Mesendoderm (in vitro differentiated cells): Measurements from ENCODE around the gene RAB3GAP2.
"Not testable (repeated sequence)": the region's sequence is repeated elsewhere in the genome, so short reads cannot be mapped to it uniquely, and the experiment has no call there.

Experiments
- DNase-seq: peaks from one replicate; pipeline ENCODE4 v3.0.0; 2013
- H2AK5ac ChIP-seq: 2 replicates; pipeline ENCODE4 v1.6.1; 2013; ENCODE audit warnings: low read length, inconsistent platforms
- H2BK120ac ChIP-seq: 2 replicates; pipeline ENCODE4 v1.6.1; 2013; ENCODE audit warnings: low read depth, mild to moderate bottlenecking, low read length, moderate library complexity, mixed read lengths
- H2BK15ac ChIP-seq: replicated peaks from 2 replicates; pipeline ENCODE4 v1.6.1; 2013; ENCODE audit warnings: low read depth, mild to moderate bottlenecking, moderate library complexity
- H2BK5ac ChIP-seq: 2 replicates; pipeline ENCODE4 v1.6.1; 2013; ENCODE audit warnings: low read length, inconsistent platforms
- H3K18ac ChIP-seq: 2 replicates; pipeline ENCODE4 v1.6.1; 2013; ENCODE audit warnings: mild to moderate bottlenecking, low read length, mixed read lengths
- H3K23ac ChIP-seq: one replicate; pipeline ENCODE4 v1.6.1; 2013; ENCODE audit warnings: low read length
- H3K27ac ChIP-seq: 2 replicates; pipeline ENCODE4 v1.5.1; 2013; ENCODE audit warnings: low read depth, mild to moderate bottlenecking, inconsistent platforms, low read length, moderate library complexity
- H3K27me3 ChIP-seq: 2 replicates; pipeline ENCODE4 v1.6.1; 2013; ENCODE audit warnings: low read length, control low read depth, mild to moderate bottlenecking, inconsistent platforms; ENCODE audit not compliant: insufficient read depth, poor library complexity
- H3K36me3 ChIP-seq: 2 replicates; pipeline ENCODE4 v1.6.1; 2013; ENCODE audit warnings: low read length, inconsistent platforms; ENCODE audit not compliant: control insufficient read depth, insufficient read depth
- H3K4ac ChIP-seq: one replicate; pipeline ENCODE4 v1.6.1; 2013; ENCODE audit warnings: low read depth, mild to moderate bottlenecking, low read length, moderate library complexity
- H3K4me1 ChIP-seq: 2 replicates; pipeline ENCODE4 v1.6.1; 2013; ENCODE audit warnings: low read depth, low read length, inconsistent platforms; ENCODE audit not compliant: control insufficient read depth
- H3K4me2 ChIP-seq: 2 replicates; pipeline ENCODE4 v1.6.1; 2013; ENCODE audit warnings: low read length
- H3K4me3 ChIP-seq: 2 replicates; pipeline ENCODE4 v1.5.1; 2013; ENCODE audit warnings: mild to moderate bottlenecking, low read length
- H3K56ac ChIP-seq: one replicate; pipeline ENCODE4 v1.6.1; 2013; ENCODE audit warnings: low read length
- H3K79me1 ChIP-seq: 2 replicates; pipeline ENCODE4 v1.6.1; 2013; ENCODE audit warnings: low read length, inconsistent platforms
- H3K79me2 ChIP-seq: 2 replicates; pipeline ENCODE4 v1.6.1; 2013; ENCODE audit warnings: mild to moderate bottlenecking, low read length; ENCODE audit not compliant: control insufficient read depth, insufficient read depth
- H3K9ac ChIP-seq: 2 replicates; pipeline ENCODE4 v1.6.1; 2013; ENCODE audit warnings: low read length, inconsistent platforms
- H4K5ac ChIP-seq: one replicate; pipeline ENCODE4 v1.6.1; 2013; ENCODE audit warnings: low read length
- H4K8ac ChIP-seq: one replicate; pipeline ENCODE4 v1.6.1; 2013; ENCODE audit warnings: low read depth, mild to moderate bottlenecking, control low read depth, low read length, moderate library complexity
- WGBS: extraction: QIAGEN DNeasy Blood & Tissue Kit; methylation state at CpG from one replicate; pipeline ENCODE4 v1.1.7; 2013; ENCODE audit warnings: low lambda C conversion rate, missing lambda C conversion rate; ENCODE audit not compliant: insufficient coverage; ENCODE audit errors: extremely low coverage; 5-methylcytosine and 5-hydroxymethylcytosine counted together

The RAB3GAP2 gene

GRCh38 chr1:220219865-220220698, 52.2 kb downstream of the RAB3GAP2 start:
- H3K4ac ChIP-seq, result no peak overlapping the region
- H4K8ac ChIP-seq, result no peak overlapping the region
- H2BK5ac ChIP-seq, result no peak overlapping the region
- no peak for DNase-seq
- H3K56ac ChIP-seq, result no peak overlapping the region
- WGBS, result no CpG with 5 or more reads among the region's 15 CpGs
- H3K27me3 ChIP-seq, result no peaks in the 10 kb centered on the region
- no peak overlapping the region for H3K18ac ChIP-seq
- no peak overlapping the region for H3K27ac ChIP-seq
- H3K36me3 ChIP-seq, result no peaks in the 10 kb centered on the region
- H2AK5ac ChIP-seq, result no peak overlapping the region
- no peak overlapping the region for H3K4me2 ChIP-seq
- H3K4me1 ChIP-seq, result no peaks in the 10 kb centered on the region
- H2BK120ac ChIP-seq, result no peak overlapping the region
- H2BK15ac ChIP-seq, result no peak overlapping the region
- no peaks in the 10 kb centered on the region for H3K79me1 ChIP-seq
- no peak overlapping the region for H3K4me3 ChIP-seq
- peaks cover 4% of the 10 kb centered on the region for H3K79me2 ChIP-seq
- no peak overlapping the region for H3K23ac ChIP-seq
- H3K9ac ChIP-seq, result no peak overlapping the region
- no peak overlapping the region for H4K5ac ChIP-seq

DNA sequence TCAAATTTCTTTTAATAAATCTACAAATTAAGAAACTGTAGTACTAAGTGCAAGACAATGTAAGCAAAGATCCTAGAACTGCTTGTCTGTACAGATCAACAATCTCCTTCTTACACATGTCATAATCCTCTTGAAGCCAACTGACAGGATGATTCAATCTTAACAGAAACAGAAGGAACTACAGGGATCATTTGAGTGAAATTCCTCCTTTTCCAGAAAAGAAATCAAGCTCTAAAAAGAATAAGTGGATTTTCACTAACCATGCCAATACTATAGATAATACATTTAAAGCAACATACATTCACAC, 53.2 kb downstream of the RAB3GAP2 start:
- no peak overlapping the region for H3K23ac ChIP-seq
- no peak overlapping the region for H3K18ac ChIP-seq
- DNase-seq, result no peak
- no peak overlapping the region for H2BK5ac ChIP-seq
- H3K27ac ChIP-seq, result no peak overlapping the region
- no peaks in the 10 kb centered on the region for H3K27me3 ChIP-seq
- H3K4me3 ChIP-seq, result no peak overlapping the region
- H3K9ac ChIP-seq, result no peak overlapping the region
- peaks cover 4% of the 10 kb centered on the region for H3K79me2 ChIP-seq
- H4K8ac ChIP-seq, result no peak overlapping the region
- no peaks in the 10 kb centered on the region for H3K79me1 ChIP-seq
- H3K56ac ChIP-seq, result no peak overlapping the region
- no peaks in the 10 kb centered on the region for H3K36me3 ChIP-seq
- no peak overlapping the region for H4K5ac ChIP-seq
- no peak overlapping the region for H3K4ac ChIP-seq
- no peaks in the 10 kb centered on the region for H3K4me1 ChIP-seq
- no peak overlapping the region for H2BK15ac ChIP-seq
- H2AK5ac ChIP-seq, result no peak overlapping the region
- H3K4me2 ChIP-seq, result no peak overlapping the region
- H2BK120ac ChIP-seq, result no peak overlapping the region

DNA sequence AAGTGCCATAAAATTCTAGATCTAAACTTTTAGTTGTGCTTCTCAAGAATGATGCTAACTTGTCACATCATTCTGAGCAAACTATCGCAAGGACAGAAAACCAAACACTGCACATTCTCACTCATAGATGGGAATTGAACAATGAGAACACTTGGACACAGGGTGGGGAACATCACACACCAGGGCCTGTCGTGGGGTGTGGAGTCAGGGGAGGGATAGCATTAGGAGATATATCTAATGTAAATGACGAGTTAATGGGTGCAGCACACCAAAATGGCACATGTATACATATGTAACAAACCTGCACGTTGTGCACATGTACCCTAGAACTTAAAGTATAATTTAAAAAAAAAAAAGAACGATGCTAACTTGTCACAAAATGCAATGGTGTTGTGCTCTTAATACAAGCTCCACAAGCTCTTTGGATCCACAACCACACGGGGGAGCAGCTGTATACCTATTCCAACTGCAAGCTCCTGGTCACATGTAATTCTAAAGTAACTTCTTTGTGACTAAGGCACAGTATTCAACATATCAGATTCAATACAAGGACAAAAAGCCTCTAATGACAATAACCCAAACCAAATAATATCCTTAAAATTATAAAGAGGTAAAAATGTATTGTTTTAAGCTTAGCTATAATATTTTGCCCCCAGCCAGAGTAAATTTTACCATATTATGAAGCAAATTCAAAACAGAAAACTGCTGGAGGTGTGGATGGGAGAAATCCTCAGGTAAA, 53.7 kb downstream of the RAB3GAP2 start:
- not testable (repeated sequence) for H2BK120ac ChIP-seq, H3K18ac ChIP-seq, H2BK15ac ChIP-seq, H3K4me2 ChIP-seq, H2AK5ac ChIP-seq, H3K4me3 ChIP-seq, H3K27me3 ChIP-seq, H3K79me2 ChIP-seq, H3K4me1 ChIP-seq, H3K27ac ChIP-seq, H3K9ac ChIP-seq, H2BK5ac ChIP-seq, H4K5ac ChIP-seq, H3K23ac ChIP-seq, H3K56ac ChIP-seq, H3K36me3 ChIP-seq, H3K79me1 ChIP-seq, H4K8ac ChIP-seq, H3K4ac ChIP-seq
- WGBS, result no CpG with 5 or more reads among the region's 6 CpGs
- DNase-seq, result peak; percentile 81

DNA sequence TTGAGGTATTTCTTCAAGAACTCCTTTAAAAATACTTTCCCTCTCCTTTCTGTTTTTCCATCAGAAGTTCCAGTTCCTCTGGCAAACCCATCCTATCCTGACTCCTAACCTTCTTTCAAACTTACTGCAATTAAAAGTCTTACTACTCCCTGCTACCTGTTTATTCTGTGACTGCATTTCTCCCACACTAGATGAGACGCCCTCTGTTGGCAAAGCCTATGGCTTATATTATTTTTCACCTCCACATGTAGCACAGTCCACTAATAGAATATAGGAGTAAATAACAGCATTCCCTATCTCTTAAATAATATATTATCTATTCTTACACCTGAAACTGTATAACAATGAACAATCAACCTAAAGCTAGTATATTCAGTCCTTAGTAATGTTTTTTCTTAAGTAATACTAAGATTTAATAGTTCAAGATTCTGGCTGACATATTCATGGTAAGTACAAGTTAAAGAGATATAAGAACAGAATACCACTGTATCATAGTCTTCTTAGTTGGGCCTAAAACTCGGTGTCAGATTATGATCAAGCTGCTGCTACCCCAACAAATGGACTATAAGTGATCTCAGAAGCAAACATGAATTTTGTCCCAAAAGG, 54.8 kb downstream of the RAB3GAP2 start:
- Histone ChIP-seq H3K9ac (no peak overlapping the region), H3K56ac (no peak overlapping the region), H3K4ac (no peak overlapping the region), H3K4me3 (no peak overlapping the region), H3K27me3 (no peaks in the 10 kb centered on the region), H3K18ac (no peak overlapping the region), H3K23ac (no peak overlapping the region), H3K36me3 (no peaks in the 10 kb centered on the region), H3K79me2 (peaks cover 4% of the 10 kb centered on the region), H3K79me1 (no peaks in the 10 kb centered on the region), H3K4me1 (no peaks in the 10 kb centered on the region), H2BK15ac (no peak overlapping the region), H4K5ac (no peak overlapping the region), H2BK5ac (no peak overlapping the region), H4K8ac (no peak overlapping the region), H3K27ac (no peak overlapping the region), H2BK120ac (no peak overlapping the region), H2AK5ac (no peak overlapping the region), H3K4me2 (no peak overlapping the region)
- WGBS, result no CpG with 5 or more reads among the region's 2 CpGs
- peak; percentile 46 for DNase-seq

- H3K27me3 ChIP-seq, result no peaks in the 10 kb centered on the region
- WGBS, result no CpG with 5 or more reads among the region's 4 CpGs
- no peak overlapping the region for H3K4ac ChIP-seq
- H3K79me2 ChIP-seq, result peaks cover 4% of the 10 kb centered on the region
- DNase-seq, result peak; percentile 19
- H3K23ac ChIP-seq, result no peak overlapping the region
- no peak overlapping the region for H3K4me2 ChIP-seq
- no peak overlapping the region for H3K56ac ChIP-seq
- H2BK120ac ChIP-seq, result no peak overlapping the region
- H3K4me3 ChIP-seq, result no peak overlapping the region
- no peak overlapping the region for H3K27ac ChIP-seq
- no peak overlapping the region for H2BK15ac ChIP-seq
- H4K8ac ChIP-seq, result no peak overlapping the region
- no peaks in the 10 kb centered on the region for H3K79me1 ChIP-seq
- H2BK5ac ChIP-seq, result no peak overlapping the region
- H3K4me1 ChIP-seq, result no peaks in the 10 kb centered on the region
- H4K5ac ChIP-seq, result no peak overlapping the region
- no peak overlapping the region for H3K18ac ChIP-seq
- H3K9ac ChIP-seq, result no peak overlapping the region
- H3K36me3 ChIP-seq, result no peaks in the 10 kb centered on the region
- H2AK5ac ChIP-seq, result no peak overlapping the region
These were observed 58.8 kb downstream of the RAB3GAP2 start for GRCh38 chr1:220213382-220213983.
